Esophagus squamous epithelium (tissue), 4 donors: ENCODE measurements around the gene C2orf92.

ENCODE experiments used
- POLR2A ChIP-seq, 4 donors: fragments of 450-650 bp; IDR thresholded peaks; one replicate each; pipeline ENCODE4 v1.6.1; 2017; ENCODE audit warnings: antibody characterized with exemption in 4 of 4, mild to moderate bottlenecking in 4 of 4, moderate library complexity in 3 of 4
- TF ChIP-seq, protein P1 (sequence below), 6 experiments: fragments of 450-650 bp in 4 of 6; fragments of 200-600 bp in 2 of 6; sonication (generic) in 2 of 6; IDR thresholded peaks; one replicate each; pipeline ENCODE4 v1.5.1; 2016 to 2019; ENCODE audit warnings: antibody characterized with exemption in 6 of 6, mild to moderate bottlenecking in 4 of 6, moderate library complexity in 4 of 6

DNA sequence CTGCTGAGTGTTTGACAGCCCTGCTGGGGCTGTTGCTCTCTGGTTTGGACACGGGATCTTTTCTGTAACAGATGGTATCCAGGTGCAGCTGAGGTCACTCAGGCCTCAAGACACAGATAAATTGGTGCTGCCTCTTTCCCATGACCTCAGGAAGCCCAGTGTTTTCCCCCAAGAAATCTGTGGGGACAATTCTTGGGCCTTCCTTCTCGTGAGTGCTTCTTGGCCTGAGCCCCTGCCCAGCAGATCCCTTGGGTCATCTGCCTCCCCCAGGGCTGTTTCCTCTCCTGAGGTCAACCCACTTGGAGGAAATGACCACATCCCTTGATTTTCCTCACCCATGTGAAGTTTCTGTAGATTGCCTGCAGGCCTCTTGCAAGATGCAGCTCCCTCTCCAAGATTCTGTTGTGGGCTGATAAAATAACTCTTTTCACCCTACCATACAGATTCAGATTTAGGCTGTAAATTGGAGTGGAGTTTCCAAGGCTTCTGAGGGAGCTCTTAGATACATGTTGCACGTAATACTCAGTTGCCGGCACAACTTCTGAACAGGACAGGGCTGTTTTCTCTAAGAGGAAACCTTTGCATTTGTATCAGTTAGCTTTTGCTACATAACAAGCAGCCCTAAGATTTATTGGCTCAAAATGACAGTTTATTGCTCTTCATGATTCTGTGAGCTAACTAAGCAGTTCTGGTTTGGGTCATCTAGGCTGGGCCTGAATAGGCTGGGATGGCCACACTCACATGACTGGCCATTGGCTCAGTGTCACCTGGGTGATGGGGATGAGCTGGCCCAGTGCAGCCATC is 57.0 kb downstream of the C2orf92 start:
- TF ChIP-seq POLR2A (IDR thresholded peaks at IDR 0.05): no peak
- TF ChIP-seq, protein P1, sequence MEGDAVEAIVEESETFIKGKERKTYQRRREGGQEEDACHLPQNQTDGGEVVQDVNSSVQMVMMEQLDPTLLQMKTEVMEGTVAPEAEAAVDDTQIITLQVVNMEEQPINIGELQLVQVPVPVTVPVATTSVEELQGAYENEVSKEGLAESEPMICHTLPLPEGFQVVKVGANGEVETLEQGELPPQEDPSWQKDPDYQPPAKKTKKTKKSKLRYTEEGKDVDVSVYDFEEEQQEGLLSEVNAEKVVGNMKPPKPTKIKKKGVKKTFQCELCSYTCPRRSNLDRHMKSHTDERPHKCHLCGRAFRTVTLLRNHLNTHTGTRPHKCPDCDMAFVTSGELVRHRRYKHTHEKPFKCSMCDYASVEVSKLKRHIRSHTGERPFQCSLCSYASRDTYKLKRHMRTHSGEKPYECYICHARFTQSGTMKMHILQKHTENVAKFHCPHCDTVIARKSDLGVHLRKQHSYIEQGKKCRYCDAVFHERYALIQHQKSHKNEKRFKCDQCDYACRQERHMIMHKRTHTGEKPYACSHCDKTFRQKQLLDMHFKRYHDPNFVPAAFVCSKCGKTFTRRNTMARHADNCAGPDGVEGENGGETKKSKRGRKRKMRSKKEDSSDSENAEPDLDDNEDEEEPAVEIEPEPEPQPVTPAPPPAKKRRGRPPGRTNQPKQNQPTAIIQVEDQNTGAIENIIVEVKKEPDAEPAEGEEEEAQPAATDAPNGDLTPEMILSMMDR (IDR thresholded peaks at IDR 0.05): no peak
